A549 (cell line): ENCODE data around the gene TBC1D10A. TPM values are rescaled to one million over a fixed set of nuclear protein-coding genes. Genes with fewer than 3 reads are reported as not detected.

ENCODE experiments used
- ATAC-seq, 2 experiments: fragments of 200-7000 bp in 1 of 2; fragments of >200 bp in 1 of 2; cut with Nextera tagmentation in 1 of 2; cut with Tn5 transposase in 1 of 2; 3 replicates each; pipeline versions ENCODE4 v1.8.0 to v1.9.1; 2018 to 2020; ENCODE audit warnings: mild to moderate bottlenecking in 1 of 2, moderate library complexity in 1 of 2
- CTCF ChIA-PET: fragments of 300-600 bp; sonication (Branson Sonifier 250); formaldehyde crosslinking; extraction: SDS; loops from one replicate; lab custom pipeline; 2021; ENCODE audit warnings: antibody characterized with exemption, inconsistent platforms; lab: Yijun Ruan, JAX
- POLR2A ChIA-PET: fragments of 350-600 bp; formaldehyde crosslinking; extraction: SDS; loops from one replicate; lab custom pipeline; 2021; ENCODE audit warnings: antibody characterized with exemption, inconsistent platforms; lab: Yijun Ruan, JAX
- DNase-seq, 2 experiments: peaks; one replicate each; pipeline versions ENCODE4 v3.0.0 to v3.0.0-alpha.2; 2011 to 2016; ENCODE audit warnings: low read depth in 1 of 2, low spot score in 1 of 2
- FAIRE-seq: peaks from 2 replicates; lab custom pipeline; 2011; peaks lifted over from hg19 to GRCh38; lab: Jason Lieb, UNC
- H3K27ac ChIP-seq, 2 experiments: fragments of >200 bp; sonication (Bioruptor Twin); formaldehyde crosslinking; 3 replicates each; pipeline ENCODE4 v1.5.1; 2016 to 2017
- H3K4me1 ChIP-seq: fragments of >200 bp; sonication (Bioruptor Twin); formaldehyde crosslinking; 3 replicates; pipeline ENCODE4 v1.6.1; 2016
- H3K4me2 ChIP-seq: fragments of >200 bp; sonication (Bioruptor Twin); formaldehyde crosslinking; 3 replicates; pipeline ENCODE4 v1.6.1; 2016
- H3K4me3 ChIP-seq: fragments of >200 bp; sonication (Bioruptor Twin); formaldehyde crosslinking; 3 replicates; pipeline ENCODE4 v1.5.1; 2016
- H3K9me3 ChIP-seq: fragments of >200 bp; sonication (Bioruptor Twin); formaldehyde crosslinking; 3 replicates; pipeline ENCODE4 v1.6.1; 2016
- BCL3 ChIP-seq: fragments of >200 bp; sonication (Bioruptor Twin); formaldehyde crosslinking; IDR thresholded peaks from 3 replicates; pipeline ENCODE4 v1.6.1; 2016
- BHLHE40 ChIP-seq: IDR thresholded peaks from 2 replicates; pipeline ENCODE4 v1.6.1; 2012; ENCODE audit warnings: low read depth, low read length, inconsistent platforms
- CBX8 ChIP-seq: fragments of 200-600 bp; sonication (generic); IDR thresholded peaks from 2 replicates; pipeline ENCODE4 v1.6.1; 2016
- CEBPB ChIP-seq, 2 experiments: fragments of >200 bp in 1 of 2; sonication (Bioruptor Twin) in 1 of 2; formaldehyde crosslinking in 1 of 2; IDR thresholded peaks; 2 replicates each; pipeline ENCODE4 v1.6.1; 2012 to 2016
- CHD4 ChIP-seq: fragments of 200-600 bp; sonication (generic); IDR thresholded peaks from 2 replicates; pipeline ENCODE4 v1.6.1; 2016; ENCODE audit warnings: antibody characterized with exemption, mild to moderate bottlenecking, borderline replicate concordance
- EP300 ChIP-seq, 2 experiments: fragments of >200 bp; sonication (Bioruptor Twin); formaldehyde crosslinking; IDR thresholded peaks; 2 replicates in 1 of 2; 3 replicates in 1 of 2; pipeline ENCODE4 v1.6.1; 2016 to 2017
- ESRRA ChIP-seq: fragments of 150-350 bp; IDR thresholded peaks from 2 replicates; pipeline ENCODE4 v1.6.1; 2014; ENCODE audit warnings: mild to moderate bottlenecking, low read length, borderline replicate concordance
- FOSB ChIP-seq: fragments of 250-450 bp; sonication (Bioruptor Pico); IDR thresholded peaks from 2 replicates; pipeline ENCODE4 v1.5.0; 2020; ENCODE audit warnings: mild to moderate bottlenecking, moderate library complexity
- FOXS1 ChIP-seq: fragments of 250-450 bp; sonication (Bioruptor Pico); IDR thresholded peaks from 2 replicates; pipeline ENCODE4 v1.5.0; 2020; ENCODE audit warnings: mild to moderate bottlenecking, moderate library complexity
- HDAC2 ChIP-seq: fragments of 200-600 bp; sonication (generic); IDR thresholded peaks from 2 replicates; pipeline ENCODE4 v1.6.1; 2016
- HEYL ChIP-seq: fragments of 250-450 bp; sonication (Bioruptor Pico); IDR thresholded peaks from 2 replicates; pipeline ENCODE4 v1.8.0; 2021; ENCODE audit warnings: mild to moderate bottlenecking, moderate library complexity
- HOXA7 ChIP-seq: fragments of 250-450 bp; sonication (Bioruptor Pico); IDR thresholded peaks from 2 replicates; pipeline ENCODE4 v1.5.0; 2020; ENCODE audit warnings: mild to moderate bottlenecking, moderate library complexity
- HOXB13 ChIP-seq: fragments of 250-450 bp; sonication (Bioruptor Pico); IDR thresholded peaks from 2 replicates; pipeline ENCODE4 v1.5.0; 2020; ENCODE audit warnings: low read depth, mild to moderate bottlenecking, moderate library complexity
- HOXB5 ChIP-seq: fragments of 250-450 bp; sonication (Bioruptor Pico); IDR thresholded peaks from 2 replicates; pipeline ENCODE4 v1.5.0; 2020; ENCODE audit warnings: mild to moderate bottlenecking, moderate library complexity
- JUNB ChIP-seq: fragments of >200 bp; sonication (Bioruptor Twin); formaldehyde crosslinking; IDR thresholded peaks from 2 replicates; pipeline ENCODE4 v1.6.1; 2016
- KDM1A ChIP-seq: fragments of 200-600 bp; sonication (generic); IDR thresholded peaks from 2 replicates; pipeline ENCODE4 v1.6.1; 2016; ENCODE audit warnings: low read depth, mild to moderate bottlenecking
- KDM5A ChIP-seq: fragments of 200-600 bp; sonication (generic); IDR thresholded peaks from 2 replicates; pipeline ENCODE4 v1.6.1; 2016; ENCODE audit warnings: antibody characterized with exemption, mild to moderate bottlenecking
- MYC ChIP-seq: IDR thresholded peaks from 2 replicates; pipeline ENCODE4 v1.6.1; 2012; ENCODE audit warnings: mild to moderate bottlenecking, inconsistent platforms, low read length, improper control_type of control experiment, borderline replicate concordance
- PHF8 ChIP-seq: fragments of 200-600 bp; sonication (generic); IDR thresholded peaks from 2 replicates; pipeline ENCODE4 v1.6.1; 2016; ENCODE audit warnings: low read depth, mild to moderate bottlenecking, antibody characterized with exemption, moderate library complexity, borderline replicate concordance
- POLR2A ChIP-seq: IDR thresholded peaks from 2 replicates; pipeline ENCODE4 v1.6.1; 2012; ENCODE audit warnings: mild to moderate bottlenecking, low read length
- SMC3 ChIP-seq: fragments of >200 bp; sonication (Bioruptor Twin); formaldehyde crosslinking; IDR thresholded peaks from 3 replicates; pipeline ENCODE4 v1.6.1; 2018; ENCODE audit warnings: inconsistent platforms
- TP53 ChIP-seq: fragments of 250-450 bp; sonication (Bioruptor Pico); IDR thresholded peaks from 2 replicates; pipeline ENCODE4 v1.5.0; 2021; ENCODE audit warnings: mild to moderate bottlenecking, moderate library complexity
- ZC3H11A ChIP-seq: fragments of 450-650 bp; IDR thresholded peaks from 2 replicates; pipeline ENCODE4 v1.6.1; 2014; ENCODE audit warnings: antibody characterized with exemption, mild to moderate bottlenecking
- ZNF302 ChIP-seq: fragments of 250-450 bp; sonication (Bioruptor Pico); IDR thresholded peaks from 2 replicates; pipeline ENCODE4 v1.9.0; 2021; ENCODE audit warnings: inconsistent platforms, mild to moderate bottlenecking, moderate library complexity
- WGBS: methylation state at CpG from one replicate; pipeline ENCODE4 v1.1.6; 2017; ENCODE audit errors: missing lambda C conversion rate; 5-methylcytosine and 5-hydroxymethylcytosine counted together
- polyA plus RNA-seq, 4 experiments: library from polyadenylated mRNA; depleted of rRNA in 3 of 4; stranded (reverse); fragments of >200 nt; fragmentation: RNase III in 1 of 4; extraction: RNeasy Plus Mini Kit Qiagen cat#74134 plus additional on column Dnase treatment in 1 of 4; gene quantifications; 2 replicates in 3 of 4; 3 replicates in 1 of 4; pipeline ENCODE4 v1.2.3, GENCODE V29; 2011 to 2017
- TF ChIP-seq, protein P1 (sequence below): fragments of >200 bp; sonication (Bioruptor Twin); formaldehyde crosslinking; IDR thresholded peaks from 3 replicates; pipeline ENCODE4 v1.5.1; 2016
- TF ChIP-seq, protein P2 (sequence below): IDR thresholded peaks from 2 replicates; pipeline ENCODE4 v1.6.1; 2012
- TF ChIP-seq, protein P3 (sequence below): IDR thresholded peaks from 2 replicates; pipeline ENCODE4 v1.6.1; 2012; ENCODE audit warnings: low read depth, borderline replicate concordance
- TF ChIP-seq, protein P4 (sequence below): fragments of 150-350 bp; IDR thresholded peaks from 2 replicates; pipeline ENCODE4 v1.6.1; 2014; ENCODE audit warnings: low read depth, mild to moderate bottlenecking, low read length
- TF ChIP-seq, protein P5 (sequence below): fragments of 450-650 bp; IDR thresholded peaks from 2 replicates; pipeline ENCODE4 v1.6.1; 2014; ENCODE audit warnings: antibody characterized with exemption

TBC1D10A gene
- polyA plus RNA-seq, 2 of the 4 experiments (the other 2 are of a cell fraction), result 5.8 to 6.8 TPM

GRCh38 chr22:30305519-30305905 lies 21.2 kb downstream of the TBC1D10A start:
- peaks cover 9% of the 10 kb centered on the region for H3K4me1 ChIP-seq
- POLR2A ChIA-PET, result no interaction called here
- FAIRE-seq (no peak), ATAC-seq (no peak; a peak in 1 of 6 replicates), DNase-seq (no peak)
- TF ChIP-seq CBX8 (no peak), BCL3 (no peak), POLR2A (no peak), JUNB (no peak), PHF8 (no peak), CHD4 (no peak), ESRRA (no peak), MYC (no peak), FOXS1 (CRISPR knock-in tag) (no peak), KDM1A (no peak), ZNF302 (CRISPR knock-in tag) (no peak), HOXB13 (CRISPR knock-in tag) (no peak), HOXB5 (CRISPR knock-in tag) (no peak), CEBPB (IDR thresholded peaks at IDR 0.05) (no peak), BHLHE40 (no peak), EP300 (IDR thresholded peaks at IDR 0.05) (no peak)
- TF ChIP-seq, protein P1, sequence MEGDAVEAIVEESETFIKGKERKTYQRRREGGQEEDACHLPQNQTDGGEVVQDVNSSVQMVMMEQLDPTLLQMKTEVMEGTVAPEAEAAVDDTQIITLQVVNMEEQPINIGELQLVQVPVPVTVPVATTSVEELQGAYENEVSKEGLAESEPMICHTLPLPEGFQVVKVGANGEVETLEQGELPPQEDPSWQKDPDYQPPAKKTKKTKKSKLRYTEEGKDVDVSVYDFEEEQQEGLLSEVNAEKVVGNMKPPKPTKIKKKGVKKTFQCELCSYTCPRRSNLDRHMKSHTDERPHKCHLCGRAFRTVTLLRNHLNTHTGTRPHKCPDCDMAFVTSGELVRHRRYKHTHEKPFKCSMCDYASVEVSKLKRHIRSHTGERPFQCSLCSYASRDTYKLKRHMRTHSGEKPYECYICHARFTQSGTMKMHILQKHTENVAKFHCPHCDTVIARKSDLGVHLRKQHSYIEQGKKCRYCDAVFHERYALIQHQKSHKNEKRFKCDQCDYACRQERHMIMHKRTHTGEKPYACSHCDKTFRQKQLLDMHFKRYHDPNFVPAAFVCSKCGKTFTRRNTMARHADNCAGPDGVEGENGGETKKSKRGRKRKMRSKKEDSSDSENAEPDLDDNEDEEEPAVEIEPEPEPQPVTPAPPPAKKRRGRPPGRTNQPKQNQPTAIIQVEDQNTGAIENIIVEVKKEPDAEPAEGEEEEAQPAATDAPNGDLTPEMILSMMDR, result no peak
- TF ChIP-seq, protein P2, sequence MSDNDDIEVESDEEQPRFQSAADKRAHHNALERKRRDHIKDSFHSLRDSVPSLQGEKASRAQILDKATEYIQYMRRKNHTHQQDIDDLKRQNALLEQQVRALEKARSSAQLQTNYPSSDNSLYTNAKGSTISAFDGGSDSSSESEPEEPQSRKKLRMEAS, result no peak
- TF ChIP-seq, protein P3, sequence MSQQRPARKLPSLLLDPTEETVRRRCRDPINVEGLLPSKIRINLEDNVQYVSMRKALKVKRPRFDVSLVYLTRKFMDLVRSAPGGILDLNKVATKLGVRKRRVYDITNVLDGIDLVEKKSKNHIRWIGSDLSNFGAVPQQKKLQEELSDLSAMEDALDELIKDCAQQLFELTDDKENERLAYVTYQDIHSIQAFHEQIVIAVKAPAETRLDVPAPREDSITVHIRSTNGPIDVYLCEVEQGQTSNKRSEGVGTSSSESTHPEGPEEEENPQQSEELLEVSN, result no peak
- no peaks in the 10 kb centered on the region for H3K9me3 ChIP-seq
- CTCF ChIA-PET, result no interaction called here
- 57% methylated on average over 3 of the region's 4 CpGs for WGBS
- H3K27ac ChIP-seq, result 0 out of 6 replicates have a peak overlapping the region, but pooled peaks of 1 of the 2 experiments have one; percentile 32
- H3K4me2 ChIP-seq, result no peak overlapping the region
- H3K4me3 ChIP-seq, result no peak overlapping the region

GRCh38 chr22:30304495-30305244 lies 22.1 kb downstream of the TBC1D10A start:
- TF ChIP-seq FOXS1 (CRISPR knock-in tag), result no peak
- TF ChIP-seq, all 56 proteins: peak for 0
- no peak for DNase-seq
- ChIA-PET POLR2A (no interaction called here), CTCF (interaction anchor here (1.0 to 1.3 kb wide), 2 partner anchors 16 to 18 kb away, joined by 4 to 6 read pairs; no protein-coding TSS in a partner anchor)
- WGBS, result 88% methylated on average over 7 of the region's 7 CpGs
- no peak for FAIRE-seq
- ATAC-seq, result no peak
- no peak overlapping the region for H3K4me2 ChIP-seq
- H3K9me3 ChIP-seq, result no peaks in the 10 kb centered on the region
- peaks cover 9% of the 10 kb centered on the region for H3K4me1 ChIP-seq
- no peak overlapping the region for H3K4me3 ChIP-seq
- H3K27ac ChIP-seq, result no peak overlapping the region

- ChIA-PET CTCF (interaction anchor here (1.2 to 4.1 kb wide), 4 partner anchors 11 to 195 kb away, joined by 3 to 17 read pairs (median 11); partner anchors contain the start of gene RNF215), POLR2A (no interaction called here)
- H3K27ac ChIP-seq, result no peak overlapping the region; a peak in 1 of 6 replicates
- DNase-seq, result no peak
- no peaks in the 10 kb centered on the region for H3K9me3 ChIP-seq
- no peak for ATAC-seq
- 97% methylated on average over 5 of the region's 5 CpGs for WGBS
- no peak overlapping the region for H3K4me2 ChIP-seq
- H3K4me1 ChIP-seq, result peaks cover 9% of the 10 kb centered on the region
- no peak overlapping the region for H3K4me3 ChIP-seq
- no peak for FAIRE-seq
- TF ChIP-seq, protein P4, sequence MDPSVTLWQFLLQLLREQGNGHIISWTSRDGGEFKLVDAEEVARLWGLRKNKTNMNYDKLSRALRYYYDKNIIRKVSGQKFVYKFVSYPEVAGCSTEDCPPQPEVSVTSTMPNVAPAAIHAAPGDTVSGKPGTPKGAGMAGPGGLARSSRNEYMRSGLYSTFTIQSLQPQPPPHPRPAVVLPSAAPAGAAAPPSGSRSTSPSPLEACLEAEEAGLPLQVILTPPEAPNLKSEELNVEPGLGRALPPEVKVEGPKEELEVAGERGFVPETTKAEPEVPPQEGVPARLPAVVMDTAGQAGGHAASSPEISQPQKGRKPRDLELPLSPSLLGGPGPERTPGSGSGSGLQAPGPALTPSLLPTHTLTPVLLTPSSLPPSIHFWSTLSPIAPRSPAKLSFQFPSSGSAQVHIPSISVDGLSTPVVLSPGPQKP, result no peak
- TF ChIP-seq HEYL (CRISPR knock-in tag), result no peak
- no peak for TF ChIP-seq CEBPB (IDR thresholded peaks at IDR 0.05)
- TF ChIP-seq CBX8, result no peak
- TF ChIP-seq HOXA7, result no peak
- no peak for TF ChIP-seq EP300 (IDR thresholded peaks at IDR 0.05)
- TF ChIP-seq ZC3H11A, result no peak
- TF ChIP-seq SMC3, result no peak
- no peak for TF ChIP-seq BHLHE40
- no peak for TF ChIP-seq HDAC2
- no peak for TF ChIP-seq KDM5A
- TF ChIP-seq TP53 (CRISPR knock-in tag), result no peak
- no peak for TF ChIP-seq FOSB (CRISPR knock-in tag)
- TF ChIP-seq, protein P5, sequence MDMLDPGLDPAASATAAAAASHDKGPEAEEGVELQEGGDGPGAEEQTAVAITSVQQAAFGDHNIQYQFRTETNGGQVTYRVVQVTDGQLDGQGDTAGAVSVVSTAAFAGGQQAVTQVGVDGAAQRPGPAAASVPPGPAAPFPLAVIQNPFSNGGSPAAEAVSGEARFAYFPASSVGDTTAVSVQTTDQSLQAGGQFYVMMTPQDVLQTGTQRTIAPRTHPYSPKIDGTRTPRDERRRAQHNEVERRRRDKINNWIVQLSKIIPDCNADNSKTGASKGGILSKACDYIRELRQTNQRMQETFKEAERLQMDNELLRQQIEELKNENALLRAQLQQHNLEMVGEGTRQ, result no peak
Measured at GRCh38 chr22:30302810-30303138, 24.0 kb downstream of the TBC1D10A start.
